ENCODE measurements around the gene EHF. TPM values are rescaled to one million over a fixed set of nuclear protein-coding genes. Genes with fewer than 3 reads are reported as not detected.

Gene EHF
- total and polyA plus RNA-seq, 3 experiments from 2014 or later = 0.20 to 0.58 TPM; not detected in 1

- ChIA-PET POLR2A (no interaction called here), CTCF (interaction anchor here (0.6 kb wide), 1 partner anchor 12 kb away, joined by 3 read pairs; no protein-coding TSS in a partner anchor)
- Mint-ChIP-seq H3K36me3 (peaks cover 0 to 4% (median 0%) of the 10 kb centered on the region in 3 donors), H3K27ac (no peak overlapping the region), H3K4me1 (peaks cover 0 to 2% (median 1%) of the 10 kb centered on the region in 3 donors), H3K4me3 (no peak overlapping the region), H3K27me3 (peaks cover 20 to 30% of the 10 kb centered on the region in 2 donors), H3K9me3 (no peaks in the 10 kb centered on the region)
- Histone ChIP-seq H3K27me3 (ENCODE audit: insufficient read depth, low read length, poor library complexity, severe bottlenecking) (no peaks in the 10 kb centered on the region), H3K4me1 (ENCODE audit: insufficient read depth, low read length) (no peaks in the 10 kb centered on the region), H3K9me3 (ENCODE audit: low read length) (no peaks in the 10 kb centered on the region), H3K4me3 (ENCODE audit: low read length) (no peak overlapping the region), H3K27ac (ENCODE audit: low read depth, low read length) (no peak overlapping the region), H3K36me3 (ENCODE audit: insufficient read depth, low read length) (no peaks in the 10 kb centered on the region)
- DNase-seq = no peak
Measured at GRCh38 chr11:34658071-34659015, 37.5 kb downstream of the EHF start.

GRCh38 chr11:34659096-34659733, 38.3 kb downstream of the EHF start:
- Histone ChIP-seq H3K9me3 (ENCODE audit: low read length) (no peaks in the 10 kb centered on the region), H3K27me3 (ENCODE audit: insufficient read depth, low read length, poor library complexity, severe bottlenecking) (no peaks in the 10 kb centered on the region), H3K4me3 (ENCODE audit: low read length) (no peak overlapping the region), H3K4me1 (ENCODE audit: insufficient read depth, low read length) (no peaks in the 10 kb centered on the region), H3K27ac (ENCODE audit: low read depth, low read length) (no peak overlapping the region), H3K36me3 (ENCODE audit: insufficient read depth, low read length) (no peaks in the 10 kb centered on the region)
- no peak for DNase-seq
- peaks cover 0 to 4% (median 0%) of the 10 kb centered on the region in 3 donors for H3K36me3 Mint-ChIP-seq
- peaks cover 20 to 32% of the 10 kb centered on the region in 2 donors for H3K27me3 Mint-ChIP-seq
- H3K4me1 Mint-ChIP-seq = no peaks in the 10 kb centered on the region
- ChIA-PET CTCF (no interaction called here), POLR2A (no interaction called here)
- H3K27ac Mint-ChIP-seq = no peak overlapping the region
- H3K4me3 Mint-ChIP-seq = no peak overlapping the region
- no peaks in the 10 kb centered on the region for H3K9me3 Mint-ChIP-seq

GRCh38 chr11:34665077-34665835, 44.4 kb downstream of the EHF start:
- Histone ChIP-seq H3K27me3 (ENCODE audit: insufficient read depth, low read length, poor library complexity, severe bottlenecking) (no peaks in the 10 kb centered on the region), H3K4me1 (ENCODE audit: insufficient read depth, low read length) (no peaks in the 10 kb centered on the region), H3K4me3 (ENCODE audit: low read length) (no peak overlapping the region), H3K27ac (ENCODE audit: low read depth, low read length) (no peak overlapping the region), H3K36me3 (ENCODE audit: insufficient read depth, low read length) (no peaks in the 10 kb centered on the region), H3K9me3 (ENCODE audit: low read length) (no peaks in the 10 kb centered on the region)
- no peak overlapping the region for H3K4me3 Mint-ChIP-seq
- peaks cover 0 to 10% (median 0%) of the 10 kb centered on the region in 3 donors for H3K4me1 Mint-ChIP-seq
- ChIA-PET CTCF (no interaction called here), POLR2A (no interaction called here)
- DNase-seq = no peak
- H3K27me3 Mint-ChIP-seq = peaks cover 17 to 44% of the 10 kb centered on the region in 2 donors
- H3K9me3 Mint-ChIP-seq = no peaks in the 10 kb centered on the region
- H3K27ac Mint-ChIP-seq = no peak overlapping the region
- H3K36me3 Mint-ChIP-seq = no peaks in the 10 kb centered on the region

GRCh38 chr11:34667810-34668582, 47.1 kb downstream of the EHF start:
- Mint-ChIP-seq H3K27ac (no peak overlapping the region), H3K36me3 (peaks cover 0 to 2% (median 0%) of the 10 kb centered on the region in 3 donors), H3K27me3 (peaks cover 18 to 49% of the 10 kb centered on the region in 2 donors), H3K4me1 (peaks cover 0 to 10% (median 0%) of the 10 kb centered on the region in 3 donors), H3K4me3 (no peak overlapping the region), H3K9me3 (peaks cover 0 to 2% (median 0%) of the 10 kb centered on the region in 5 donors)
- Histone ChIP-seq H3K36me3 (ENCODE audit: insufficient read depth, low read length) (no peaks in the 10 kb centered on the region), H3K9me3 (ENCODE audit: low read length) (no peaks in the 10 kb centered on the region), H3K27me3 (ENCODE audit: insufficient read depth, low read length, poor library complexity, severe bottlenecking) (peaks cover 3% of the 10 kb centered on the region), H3K4me3 (ENCODE audit: low read length) (no peak overlapping the region), H3K4me1 (ENCODE audit: insufficient read depth, low read length) (no peaks in the 10 kb centered on the region), H3K27ac (ENCODE audit: low read depth, low read length) (no peak overlapping the region)
- no peak for DNase-seq
- CTCF ChIA-PET = no interaction called here
- POLR2A ChIA-PET = no interaction called here

GRCh38 chr11:34668583-34669053, 47.7 kb downstream of the EHF start:
- Histone ChIP-seq H3K4me1 (ENCODE audit: insufficient read depth, low read length) (no peaks in the 10 kb centered on the region), H3K27me3 (ENCODE audit: insufficient read depth, low read length, poor library complexity, severe bottlenecking) (peaks cover 3% of the 10 kb centered on the region), H3K27ac (ENCODE audit: low read depth, low read length) (no peak overlapping the region), H3K9me3 (ENCODE audit: low read length) (no peaks in the 10 kb centered on the region), H3K36me3 (ENCODE audit: insufficient read depth, low read length) (no peaks in the 10 kb centered on the region), H3K4me3 (ENCODE audit: low read length) (no peak overlapping the region)
- H3K9me3 Mint-ChIP-seq = peaks cover 0 to 3% (median 0%) of the 10 kb centered on the region in 5 donors
- no peak overlapping the region for H3K27ac Mint-ChIP-seq
- CTCF ChIA-PET = no interaction called here
- H3K27me3 Mint-ChIP-seq = peaks cover 18 to 47% of the 10 kb centered on the region in 2 donors
- H3K4me1 Mint-ChIP-seq = peaks cover 0 to 10% (median 0%) of the 10 kb centered on the region in 3 donors
- H3K36me3 Mint-ChIP-seq = peaks cover 0 to 4% (median 0%) of the 10 kb centered on the region in 3 donors
- POLR2A ChIA-PET = no interaction called here
- no peak overlapping the region for H3K4me3 Mint-ChIP-seq
- no peak for DNase-seq

- no peak overlapping the region for H3K4me3 Mint-ChIP-seq
- DNase-seq = no peak
- no peaks in the 10 kb centered on the region for H3K9me3 ChIP-seq (ENCODE audit: low read length)
- H3K27ac ChIP-seq (ENCODE audit: low read depth, low read length) = no peak overlapping the region
- H3K36me3 ChIP-seq (ENCODE audit: insufficient read depth, low read length) = no peaks in the 10 kb centered on the region
- H3K27ac Mint-ChIP-seq = no peak overlapping the region
- H3K4me1 ChIP-seq (ENCODE audit: insufficient read depth, low read length) = no peaks in the 10 kb centered on the region
- H3K4me3 ChIP-seq (ENCODE audit: low read length) = no peak overlapping the region
- peaks cover 0 to 4% (median 0%) of the 10 kb centered on the region in 3 donors for H3K36me3 Mint-ChIP-seq
- H3K27me3 ChIP-seq (ENCODE audit: insufficient read depth, low read length, poor library complexity, severe bottlenecking) = peaks cover 3% of the 10 kb centered on the region
- ChIA-PET CTCF (no interaction called here), POLR2A (no interaction called here)
- peaks cover 15 to 40% of the 10 kb centered on the region in 2 donors for H3K27me3 Mint-ChIP-seq
- H3K4me1 Mint-ChIP-seq = peaks cover 0 to 10% (median 0%) of the 10 kb centered on the region in 3 donors
- H3K9me3 Mint-ChIP-seq = peaks cover 0 to 4% (median 0%) of the 10 kb centered on the region in 5 donors
Measured at GRCh38 chr11:34669458-34669857, 48.6 kb downstream of the EHF start.

- H3K4me3 ChIP-seq (ENCODE audit: low read length) = no peak overlapping the region
- Mint-ChIP-seq H3K27me3 (peaks cover 19 to 42% of the 10 kb centered on the region in 2 donors), H3K27ac (no peak overlapping the region), H3K4me3 (no peak overlapping the region), H3K4me1 (peaks cover 0 to 10% (median 0%) of the 10 kb centered on the region in 3 donors), H3K9me3 (peaks cover 0 to 4% (median 0%) of the 10 kb centered on the region in 5 donors), H3K36me3 (peaks cover 0 to 4% (median 0%) of the 10 kb centered on the region in 3 donors)
- peaks cover 3% of the 10 kb centered on the region for H3K27me3 ChIP-seq (ENCODE audit: insufficient read depth, low read length, poor library complexity, severe bottlenecking)
- ChIA-PET POLR2A (no interaction called here), CTCF (no interaction called here)
- H3K9me3 ChIP-seq (ENCODE audit: low read length) = no peaks in the 10 kb centered on the region
- H3K27ac ChIP-seq (ENCODE audit: low read depth, low read length) = no peak overlapping the region
- H3K36me3 ChIP-seq (ENCODE audit: insufficient read depth, low read length) = no peaks in the 10 kb centered on the region
- H3K4me1 ChIP-seq (ENCODE audit: insufficient read depth, low read length) = no peaks in the 10 kb centered on the region
- no peak for DNase-seq
Measured at GRCh38 chr11:34671117-34671516, 50.2 kb downstream of the EHF start.

Data from CD8-positive, alpha-beta memory T cell (primary cell).